Esophagus squamous epithelium (tissue), 5 donors: ENCODE data around the gene OR2H1. TPM values are rescaled to one million over a fixed set of nuclear protein-coding genes. Genes with fewer than 3 reads are reported as not detected.

Experiments
- DNase-seq: peaks from one replicate; lab custom pipeline; 2025; lab: John Stamatoyannopoulos, UW
- H3K27ac ChIP-seq, 4 donors: fragments of 200-600 bp; sonication (generic); one replicate each; pipeline ENCODE4 v1.5.1; 2016 to 2019; ENCODE audit warnings: mild to moderate bottlenecking in 1 of 4
- H3K27me3 ChIP-seq, 4 donors: fragments of 200-600 bp; sonication (generic); 1 replicate in 3 of 4; 2 replicates in 1 of 4; pipeline versions ENCODE4 v1.5.1 to v1.6.0; 2017 to 2021; ENCODE audit warnings: antibody characterized with exemption in 1 of 4
- H3K36me3 ChIP-seq, 3 donors: fragments of 200-600 bp; sonication (generic); one replicate each; pipeline ENCODE4 v1.5.1; 2016 to 2019
- H3K4me1 ChIP-seq, 3 donors: fragments of 200-600 bp; sonication (generic); one replicate each; pipeline ENCODE4 v1.5.1; 2017 to 2019
- H3K4me3 ChIP-seq, 4 donors: fragments of 200-600 bp; sonication (generic); 1 replicate in 3 of 4; 2 replicates in 1 of 4; pipeline ENCODE4 v1.5.1; 2016 to 2019; ENCODE audit warnings: mild to moderate bottlenecking in 2 of 4, moderate library complexity in 1 of 4
- H3K9me3 ChIP-seq, 3 donors: fragments of 200-600 bp; sonication (generic); one replicate each; pipeline ENCODE4 v1.5.1; 2016 to 2019
- CTCF ChIP-seq, 6 experiments: fragments of 450-650 bp in 4 of 6; fragments of 200-600 bp in 2 of 6; sonication (generic) in 2 of 6; IDR thresholded peaks; one replicate each; pipeline ENCODE4 v1.5.1; 2016 to 2019; ENCODE audit warnings: antibody characterized with exemption in 6 of 6, mild to moderate bottlenecking in 4 of 6, moderate library complexity in 4 of 6
- POLR2A ChIP-seq, 4 donors: fragments of 450-650 bp; IDR thresholded peaks; one replicate each; pipeline ENCODE4 v1.6.1; 2017; ENCODE audit warnings: antibody characterized with exemption in 4 of 4, mild to moderate bottlenecking in 4 of 4, moderate library complexity in 3 of 4
- WGBS, 2 donors: methylation state at CpG; one replicate each; pipeline ENCODE4 v1.1.5; 2018; 5-methylcytosine and 5-hydroxymethylcytosine counted together
- intact Hi-C: fragments of 100-400 bp; cut with DNase I; formaldehyde crosslinking; loops from one replicate; pipeline ENCODE4 v1.15.0; 2022
- total RNA-seq, 4 donors: library from RNA; depleted of rRNA; stranded (reverse); fragments of >200 nt; gene quantifications; one replicate each; pipeline ENCODE4 v1.1.0, GENCODE V29; 2016
- donor health status: DM: yes; HTN: yes; CAD: no.

The OR2H1 gene
- total RNA-seq, 4 donors from 2014 or later: not detected

GRCh38 chr6:29510202-29510601 is 53.2 kb downstream of the OR2H1 start:
- Histone ChIP-seq H3K36me3 (no peaks in the 10 kb centered on the region), H3K27me3 (no peaks in the 10 kb centered on the region), H3K4me1 (no peaks in the 10 kb centered on the region), H3K9me3 (no peaks in the 10 kb centered on the region), H3K4me3 (no peak overlapping the region), H3K27ac (no peak overlapping the region)
- WGBS, 2 donors: 48 to 53% methylated on average over 3 to 4 of the region's 4 CpGs
- TF ChIP-seq POLR2A (IDR thresholded peaks at IDR 0.05) (no peak), CTCF (IDR thresholded peaks at IDR 0.05) (no peak)
- no peak for DNase-seq
- intact Hi-C loops: no loop called here

- H3K9me3 ChIP-seq: no peaks in the 10 kb centered on the region
- H3K27ac ChIP-seq: no peak overlapping the region
- WGBS, 2 donors: 69 to 85% methylated on average over 2 of the region's 2 CpGs
- H3K27me3 ChIP-seq: no peaks in the 10 kb centered on the region
- no peaks in the 10 kb centered on the region for H3K36me3 ChIP-seq
- no peaks in the 10 kb centered on the region for H3K4me1 ChIP-seq
- no peak for DNase-seq
- TF ChIP-seq POLR2A (IDR thresholded peaks at IDR 0.05) (no peak), CTCF (IDR thresholded peaks at IDR 0.05) (no peak)
- intact Hi-C loops: no loop called here
- no peak overlapping the region for H3K4me3 ChIP-seq
These were observed 53.9 kb downstream of the OR2H1 start for GRCh38 chr6:29510746-29511300.

Other genes starting within 250 kb of the OR2H1 start
- not detected for gene OR14J1, start 155.5 kb upstream of the OR2H1 start, total RNA-seq
- not detected for gene OR5V1, start 88.3 kb upstream of the OR2H1 start, total RNA-seq
- gene OR12D3, start 81.9 kb upstream of the OR2H1 start, total RNA-seq: not detected
- gene OR12D2, start 61.5 kb upstream of the OR2H1 start, total RNA-seq: not detected
- gene OR12D1, start 42.2 kb upstream of the OR2H1 start, total RNA-seq: not detected
- gene OR10C1, start 17.8 kb upstream of the OR2H1 start, total RNA-seq: not detected
- not detected for gene OR11A1, start 84 bp upstream of the OR2H1 start, total RNA-seq
- not detected for gene MAS1L, start 30.8 kb downstream of the OR2H1 start, total RNA-seq
- 10 to 100 TPM in 1 of 4 donors, 1 to 10 TPM in 1, under 1 TPM in 1, not detected in 1; 0.76 to 11.1 (median 1.6) TPM for gene UBD, start 102.6 kb downstream of the OR2H1 start, total RNA-seq
- gene OR2H2, start 128.0 kb downstream of the OR2H1 start, total RNA-seq: not detected
- 10 to 100 TPM in 2 of 4 donors, 1 to 10 TPM in 2; 4.1 to 19.5 (median 8.5) TPM for gene GABBR1, start 176.0 kb downstream of the OR2H1 start, total RNA-seq
- not detected for gene MOG, start 199.9 kb downstream of the OR2H1 start, total RNA-seq
- 1 to 10 TPM in 1 of 4 donors, not detected in 3; 2.4 TPM for gene ZFP57, start 224.0 kb downstream of the OR2H1 start, total RNA-seq